ENCODE data around the gene PARVB. TPM values are rescaled to one million over a fixed set of nuclear protein-coding genes. Genes with fewer than 3 reads are reported as not detected.

The PARVB gene
- total and polyA plus RNA-seq, 5 donors = 44.0 to 124 (median 88.6) TPM

DNA sequence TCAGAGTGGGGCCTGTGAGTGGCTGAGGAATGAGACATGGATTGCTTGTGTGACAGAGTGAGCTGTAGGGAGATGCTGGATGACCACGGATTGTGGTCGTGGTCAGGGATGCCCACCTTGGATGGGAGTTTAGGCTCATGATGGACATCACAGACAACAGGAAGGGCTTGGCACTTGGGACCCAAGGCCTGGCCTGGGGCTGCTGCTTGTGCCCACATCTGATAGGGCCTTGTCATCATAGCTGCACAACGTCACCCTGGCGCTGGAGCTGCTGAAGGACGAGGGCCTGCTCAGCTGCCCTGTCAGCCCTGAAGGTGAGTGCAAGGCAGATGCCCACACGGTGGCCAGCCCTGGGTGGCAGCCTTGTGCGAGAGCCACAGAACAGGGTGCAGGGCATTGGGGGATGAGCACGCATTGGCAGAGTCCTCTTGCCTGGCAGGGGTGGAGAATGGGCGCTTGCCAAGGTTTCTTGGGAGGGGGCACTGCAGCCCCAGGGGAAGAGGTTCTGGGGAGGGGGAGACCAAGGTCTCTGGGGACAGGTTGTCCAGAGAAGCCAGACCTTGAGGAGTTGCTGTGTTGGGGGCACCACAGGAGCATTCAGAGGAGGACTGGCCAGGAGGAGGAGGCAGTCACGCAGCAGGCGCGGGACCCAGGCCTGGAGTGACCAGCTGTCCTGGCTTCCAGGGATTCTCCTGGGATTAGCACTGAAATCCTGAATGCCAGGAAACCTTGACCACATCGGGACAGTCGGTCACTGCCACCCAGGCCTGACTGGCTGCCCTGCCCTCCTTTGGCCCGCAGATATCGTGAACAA, 181.6 kb downstream of the PARVB start:
- intact Hi-C loops (cut with DNase I) = no loop called here
- no peak for ATAC-seq
- Histone ChIP-seq H3K4me3 (ENCODE audit: low read length) (no peak overlapping the region), H3K9me3 (ENCODE audit: control insufficient read depth, low read length) (no peaks in the 10 kb centered on the region), H3K27ac (ENCODE audit: low read length) (no peak overlapping the region), H3K27me3 (ENCODE audit: control insufficient read depth, insufficient read depth) (no peaks in the 10 kb centered on the region), H3K4me1 (ENCODE audit: control insufficient read depth, insufficient read depth, low read length) (no peaks in the 10 kb centered on the region)
- DNase-seq = no peak
- WGBS = 87% methylated on average over 16 of the region's 16 CpGs

DNA sequence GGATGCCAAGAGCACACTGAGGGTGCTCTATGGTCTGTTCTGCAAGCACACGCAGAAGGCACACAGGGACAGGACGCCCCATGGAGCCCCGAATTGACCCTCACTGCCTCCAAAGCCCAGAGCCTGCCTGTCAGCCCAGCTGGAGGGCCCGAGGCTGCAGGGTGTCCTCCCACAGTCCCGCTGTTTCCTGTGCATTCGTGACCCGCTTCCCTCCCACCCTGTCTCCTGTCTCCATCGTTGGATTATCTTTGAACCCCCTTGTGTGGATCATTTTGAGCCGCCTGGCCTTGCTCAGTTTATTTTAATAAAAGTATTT, 182.2 kb downstream of the PARVB start:
- no peaks in the 10 kb centered on the region for H3K27me3 ChIP-seq (ENCODE audit: control insufficient read depth, insufficient read depth)
- 65% methylated on average over 9 of the region's 9 CpGs for WGBS
- ATAC-seq (no peak), DNase-seq (no peak)
- H3K4me1 ChIP-seq (ENCODE audit: control insufficient read depth, insufficient read depth, low read length) = no peaks in the 10 kb centered on the region
- no peaks in the 10 kb centered on the region for H3K9me3 ChIP-seq (ENCODE audit: control insufficient read depth, low read length)
- H3K4me3 ChIP-seq (ENCODE audit: low read length) = no peak overlapping the region
- intact Hi-C loops (cut with DNase I) = no loop called here
- no peak overlapping the region for H3K27ac ChIP-seq (ENCODE audit: low read length)

DNA sequence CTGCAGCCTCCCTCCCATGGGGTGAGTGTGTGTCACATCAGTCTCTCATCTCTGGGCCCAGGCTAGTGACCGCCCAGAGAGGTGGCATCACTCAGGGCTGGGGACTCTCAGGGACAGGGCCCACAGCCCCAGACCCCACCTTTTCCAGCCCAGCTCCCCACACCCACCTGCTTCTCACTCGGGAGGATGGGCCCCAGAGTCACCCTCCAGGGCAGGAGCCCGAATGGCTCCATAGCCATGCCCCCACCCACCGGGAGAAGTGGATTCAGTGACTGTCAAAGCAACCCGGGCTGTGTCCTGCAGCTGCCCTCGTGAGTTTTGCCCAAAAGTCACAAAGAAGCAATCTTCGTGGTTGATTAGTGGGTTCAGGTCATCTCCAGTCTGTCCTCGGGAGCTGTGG, 182.6 kb downstream of the PARVB start:
- H3K4me1 ChIP-seq (ENCODE audit: control insufficient read depth, insufficient read depth, low read length) = no peaks in the 10 kb centered on the region
- no peak overlapping the region for H3K27ac ChIP-seq (ENCODE audit: low read length)
- H3K27me3 ChIP-seq (ENCODE audit: control insufficient read depth, insufficient read depth) = no peaks in the 10 kb centered on the region
- H3K9me3 ChIP-seq (ENCODE audit: control insufficient read depth, low read length) = no peaks in the 10 kb centered on the region
- DNase-seq (no peak), ATAC-seq (no peak)
- 89% methylated on average over 8 of the region's 8 CpGs for WGBS
- intact Hi-C loops (cut with DNase I) = no loop called here
- H3K4me3 ChIP-seq (ENCODE audit: low read length) = no peak overlapping the region

DNA sequence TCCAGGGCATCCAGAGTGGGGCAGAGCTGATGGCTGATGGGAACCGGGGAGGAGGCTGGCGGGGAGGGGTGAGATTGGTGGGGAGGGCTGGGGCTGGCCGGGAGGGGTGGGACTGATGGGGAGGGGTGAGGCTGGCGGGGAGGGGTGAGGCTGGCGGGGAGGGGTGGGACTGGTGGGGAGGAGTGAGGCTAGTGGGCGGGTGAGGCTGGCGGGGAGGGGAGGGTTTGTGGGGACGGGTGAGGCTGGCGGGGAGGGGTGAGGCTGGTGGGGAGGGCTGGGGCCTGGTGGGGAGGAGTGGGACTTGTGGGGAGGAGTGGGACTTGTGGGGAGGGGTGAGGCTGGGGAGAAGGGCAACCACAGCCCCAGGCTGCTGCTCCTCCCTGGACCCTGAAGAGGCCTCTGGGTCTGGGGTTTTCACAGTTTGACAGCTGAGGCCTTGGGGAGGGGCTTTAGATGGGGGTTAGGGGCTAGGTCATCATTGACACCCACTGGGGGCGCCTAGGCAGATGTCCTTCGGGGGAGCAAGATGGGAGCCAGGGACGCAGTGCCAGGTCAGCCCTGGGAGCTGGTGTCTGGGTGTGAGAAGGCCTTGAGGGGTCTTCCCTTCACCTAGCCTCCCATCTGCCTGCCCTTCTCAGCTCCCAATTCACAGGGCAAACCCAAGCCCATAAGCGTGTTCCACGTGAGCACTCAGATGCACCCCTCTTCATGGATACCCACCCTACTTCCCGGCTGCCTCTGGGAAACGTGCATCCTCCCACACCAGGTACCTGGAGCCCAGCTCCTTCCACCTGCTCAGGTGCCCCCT, 183.3 kb downstream of the PARVB start:
- 89% methylated on average over 16 of the region's 16 CpGs for WGBS
- ATAC-seq = no peak
- intact Hi-C loops (cut with DNase I) = no loop called here

DNA sequence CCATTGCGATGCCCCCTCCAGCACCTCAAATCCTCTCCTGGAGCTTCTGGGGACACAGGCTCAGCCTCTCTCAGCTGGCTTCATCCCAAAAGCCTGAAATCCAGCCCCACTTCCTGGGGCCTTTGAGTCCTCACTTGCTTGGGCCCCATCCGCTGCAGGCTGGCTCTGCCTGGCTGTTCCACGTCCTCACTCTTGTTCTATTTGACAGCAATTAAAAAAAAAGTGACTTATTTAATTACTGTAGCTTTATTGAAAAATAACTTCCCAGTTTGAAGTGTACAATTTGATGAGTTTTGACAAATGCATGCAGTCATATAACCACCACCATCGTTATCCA, 183.8 kb downstream of the PARVB start:
- no peak overlapping the region for H3K4me3 ChIP-seq (ENCODE audit: low read length)
- intact Hi-C loops (cut with DNase I) = no loop called here
- WGBS = 80% methylated on average over 4 of the region's 4 CpGs
- no peaks in the 10 kb centered on the region for H3K4me1 ChIP-seq (ENCODE audit: control insufficient read depth, insufficient read depth, low read length)
- no peaks in the 10 kb centered on the region for H3K27me3 ChIP-seq (ENCODE audit: control insufficient read depth, insufficient read depth)
- H3K27ac ChIP-seq (ENCODE audit: low read length) = no peak overlapping the region
- DNase-seq (no peak), ATAC-seq (no peak)
- no peaks in the 10 kb centered on the region for H3K9me3 ChIP-seq (ENCODE audit: control insufficient read depth, low read length)

More for the DNA sequence above, 183.3 kb downstream of the PARVB start:
- Histone ChIP-seq H3K27me3 (ENCODE audit: control insufficient read depth, insufficient read depth) (no peaks in the 10 kb centered on the region), H3K9me3 (ENCODE audit: control insufficient read depth, low read length) (no peaks in the 10 kb centered on the region), H3K4me3 (ENCODE audit: low read length) (no peak overlapping the region), H3K27ac (ENCODE audit: low read length) (no peak overlapping the region), H3K4me1 (ENCODE audit: control insufficient read depth, insufficient read depth, low read length) (no peaks in the 10 kb centered on the region)
- DNase-seq = no peak

DNA sequence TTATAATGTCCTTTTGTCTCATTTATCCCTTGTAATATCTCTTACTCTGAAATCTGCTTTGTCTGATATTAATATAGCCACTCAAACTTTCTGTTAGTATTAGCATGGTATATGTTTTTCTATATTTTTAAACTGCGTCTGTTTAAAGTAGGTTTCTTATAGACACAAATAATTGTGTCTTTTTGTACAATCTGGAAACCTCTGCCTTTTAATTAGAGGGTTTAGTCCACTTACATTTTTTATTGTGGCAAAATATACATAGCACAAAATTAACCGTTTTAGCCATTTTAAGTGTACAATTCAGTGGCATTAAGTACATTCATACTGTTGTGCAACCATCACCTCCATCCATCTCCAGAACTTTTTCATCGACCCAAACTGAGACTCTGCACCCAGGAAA, 185.2 kb downstream of the PARVB start:
- Histone ChIP-seq H3K27ac (ENCODE audit: low read length) (no peak overlapping the region), H3K4me1 (ENCODE audit: control insufficient read depth, insufficient read depth, low read length) (no peaks in the 10 kb centered on the region), H3K4me3 (ENCODE audit: low read length) (no peak overlapping the region), H3K27me3 (ENCODE audit: control insufficient read depth, insufficient read depth) (no peaks in the 10 kb centered on the region), H3K9me3 (ENCODE audit: control insufficient read depth, low read length) (no peaks in the 10 kb centered on the region)
- no peak for ATAC-seq
- DNase-seq = no peak
- WGBS = 87% methylated on average over 3 of the region's 3 CpGs
- intact Hi-C loops (cut with DNase I) = no loop called here

DNA sequence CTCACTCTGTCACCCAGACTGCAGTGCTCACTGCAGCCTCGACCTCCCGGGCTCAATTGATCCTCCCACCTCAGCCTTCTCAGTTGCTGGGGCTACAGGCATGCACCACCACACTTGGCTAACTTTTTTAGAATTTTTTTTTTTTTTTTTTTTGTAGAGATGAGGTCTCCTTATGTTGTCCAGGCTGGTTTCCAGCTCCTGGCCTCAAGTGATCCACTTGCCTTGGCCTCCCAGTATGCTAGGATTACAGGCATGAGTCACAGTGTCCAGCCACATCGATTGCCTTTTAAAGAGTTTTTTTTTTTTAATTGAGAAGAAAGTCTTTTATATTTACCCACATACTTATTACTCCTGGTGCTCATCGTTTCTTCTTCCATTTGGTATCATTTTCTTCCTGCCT, 186.6 kb downstream of the PARVB start:
- ATAC-seq (no peak), DNase-seq (no peak)
- Histone ChIP-seq H3K4me1 (ENCODE audit: control insufficient read depth, insufficient read depth, low read length) (no peaks in the 10 kb centered on the region), H3K9me3 (ENCODE audit: control insufficient read depth, low read length) (peaks cover 2% of the 10 kb centered on the region), H3K4me3 (ENCODE audit: low read length) (no peak overlapping the region), H3K27me3 (ENCODE audit: control insufficient read depth, insufficient read depth) (no peaks in the 10 kb centered on the region), H3K27ac (ENCODE audit: low read length) (no peak overlapping the region)
- WGBS = 82% methylated on average over 4 of the region's 4 CpGs
- intact Hi-C loops (cut with DNase I) = no loop called here

DNA sequence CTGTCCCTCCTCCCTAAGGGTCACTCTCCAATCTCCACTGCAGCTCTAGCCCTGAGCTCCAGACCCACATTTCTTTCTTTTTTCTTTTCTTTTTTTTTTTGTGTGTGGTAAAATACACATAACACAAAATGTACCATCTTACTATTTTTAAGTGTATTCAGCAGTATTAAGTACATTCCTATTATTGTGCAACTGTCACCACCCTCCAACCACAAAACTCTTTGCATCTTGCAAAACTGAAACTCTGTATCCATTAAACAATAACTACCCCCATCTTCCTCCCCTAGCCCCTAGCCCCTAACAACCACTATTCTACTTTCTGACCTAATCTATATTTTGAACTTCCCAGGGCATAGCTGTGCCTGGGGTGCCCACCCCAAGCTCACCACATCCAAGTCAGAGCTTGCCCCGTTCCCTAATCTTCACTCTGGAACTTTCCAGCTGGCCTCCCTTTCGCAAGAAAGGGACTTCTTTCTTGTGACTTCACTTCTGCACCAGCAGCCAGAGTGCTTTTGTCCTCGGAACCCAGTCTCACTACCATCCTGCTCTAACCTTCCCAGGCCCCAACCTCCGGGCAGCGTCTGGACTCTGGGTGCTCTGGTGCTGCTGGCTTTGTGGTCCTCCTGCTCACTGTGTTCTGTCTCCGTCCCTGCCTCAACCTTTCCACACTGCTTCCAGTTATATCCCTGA, 187.3 kb downstream of the PARVB start:
- intact Hi-C loops (cut with DNase I) = no loop called here
- Histone ChIP-seq H3K4me1 (ENCODE audit: control insufficient read depth, insufficient read depth, low read length) (no peaks in the 10 kb centered on the region), H3K27me3 (ENCODE audit: control insufficient read depth, insufficient read depth) (no peaks in the 10 kb centered on the region), H3K27ac (ENCODE audit: low read length) (no peak overlapping the region), H3K4me3 (ENCODE audit: low read length) (no peak overlapping the region), H3K9me3 (ENCODE audit: control insufficient read depth, low read length) (peaks cover 2% of the 10 kb centered on the region)
- ATAC-seq (no peak), DNase-seq (no peak)
- 61% methylated on average over 6 of the region's 6 CpGs for WGBS

DNA sequence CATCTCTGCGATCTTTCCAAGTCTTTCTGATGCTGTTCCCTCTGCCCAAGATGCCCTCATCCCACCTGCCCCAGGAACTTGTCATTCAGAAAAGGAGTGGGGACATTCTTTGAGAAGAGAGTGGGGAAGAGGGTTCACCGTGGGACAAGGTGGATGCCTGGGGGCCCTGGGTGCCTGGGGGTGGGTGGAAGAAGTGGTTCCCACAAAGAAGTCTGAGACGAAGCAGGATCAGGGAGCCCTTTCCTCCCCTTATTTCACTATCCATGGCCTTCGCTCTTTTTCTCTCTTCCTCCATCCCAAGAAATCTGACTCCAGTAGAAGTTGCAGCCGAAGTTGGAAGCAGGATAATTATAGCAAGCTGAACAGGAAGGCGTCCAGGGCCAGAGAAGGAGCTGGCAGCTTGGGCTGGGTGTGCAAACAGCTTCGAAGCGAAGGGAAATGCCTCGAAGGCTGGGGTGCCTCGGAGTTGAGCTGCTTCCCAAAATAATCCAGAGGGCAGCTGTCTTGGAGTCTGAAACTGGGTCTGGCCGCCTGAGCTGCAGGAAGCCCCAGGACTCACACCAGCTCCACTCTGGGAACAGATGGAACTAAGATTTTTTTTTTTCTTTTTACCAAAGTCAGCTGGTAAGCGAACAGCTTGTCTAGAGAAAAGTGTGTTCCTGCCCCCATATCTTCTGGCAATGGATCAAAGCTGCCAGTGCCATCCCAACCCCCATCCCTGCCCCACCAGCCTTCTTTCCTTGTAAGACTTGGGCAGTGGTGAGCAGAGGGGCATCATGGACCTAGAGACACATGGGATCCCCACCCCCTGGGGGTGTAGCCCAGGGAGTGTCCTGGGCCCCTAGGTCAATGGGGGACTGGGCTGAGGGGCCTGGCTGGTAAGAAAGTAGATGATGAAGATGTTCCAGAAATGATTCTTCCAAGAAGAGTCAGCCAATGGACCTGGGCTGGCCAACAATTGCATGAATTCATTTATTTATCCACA, 188.1 kb downstream of the PARVB start:
- no peaks in the 10 kb centered on the region for H3K27me3 ChIP-seq (ENCODE audit: control insufficient read depth, insufficient read depth)
- intact Hi-C loops (cut with DNase I) = no loop called here
- DNase-seq = no peak
- no peak overlapping the region for H3K27ac ChIP-seq (ENCODE audit: low read length)
- ATAC-seq = peak; percentile 25 to 38
- 24% methylated on average over 12 of the region's 12 CpGs for WGBS
- H3K9me3 ChIP-seq (ENCODE audit: control insufficient read depth, low read length) = peaks cover 2% of the 10 kb centered on the region
- no peak overlapping the region for H3K4me3 ChIP-seq (ENCODE audit: low read length)
- no peaks in the 10 kb centered on the region for H3K4me1 ChIP-seq (ENCODE audit: control insufficient read depth, insufficient read depth, low read length)

DNA sequence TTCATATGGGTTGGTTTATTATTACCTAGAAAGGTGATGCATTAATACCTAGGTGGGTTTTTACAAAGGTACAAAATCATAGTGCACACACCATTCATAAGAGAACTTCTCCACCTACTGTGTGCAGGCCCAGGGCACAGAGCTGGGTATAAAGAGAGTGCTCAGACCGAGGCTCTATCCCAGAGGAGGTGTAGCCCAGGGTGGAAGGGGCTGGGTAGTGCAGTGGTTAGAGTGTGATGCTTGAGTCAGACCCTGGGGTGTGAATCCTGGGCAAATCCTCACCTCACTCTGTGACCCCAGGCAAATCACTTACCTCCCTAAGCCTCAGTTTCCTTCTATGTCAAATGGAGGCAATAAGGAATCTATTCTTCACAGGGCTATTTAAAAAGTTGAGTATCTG, 188.8 kb downstream of the PARVB start:
- DNase-seq = no peak
- intact Hi-C loops (cut with DNase I) = no loop called here
- WGBS = 93% methylated on average over 1 of the region's 1 CpG
- no peak for ATAC-seq
- H3K27ac ChIP-seq (ENCODE audit: low read length) = no peak overlapping the region
- H3K27me3 ChIP-seq (ENCODE audit: control insufficient read depth, insufficient read depth) = no peaks in the 10 kb centered on the region
- H3K4me1 ChIP-seq (ENCODE audit: control insufficient read depth, insufficient read depth, low read length) = no peaks in the 10 kb centered on the region
- H3K4me3 ChIP-seq (ENCODE audit: low read length) = no peak overlapping the region
- peaks cover 2% of the 10 kb centered on the region for H3K9me3 ChIP-seq (ENCODE audit: control insufficient read depth, low read length)
